Jurkat, Clone E6-1 (cell line): ENCODE data around the gene DDX19B.

Source experiments
- DNase-seq: peaks from one replicate; pipeline ENCODE4 v3.0.0-alpha.2; 2011; ENCODE audit warnings: low read depth, low spot score
- H3K4me3 ChIP-seq: 2 replicates; pipeline ENCODE4 v1.5.1; 2011; ENCODE audit warnings: mild to moderate bottlenecking, low read length, control low read depth, moderate library complexity

The DDX19B gene

DNA sequence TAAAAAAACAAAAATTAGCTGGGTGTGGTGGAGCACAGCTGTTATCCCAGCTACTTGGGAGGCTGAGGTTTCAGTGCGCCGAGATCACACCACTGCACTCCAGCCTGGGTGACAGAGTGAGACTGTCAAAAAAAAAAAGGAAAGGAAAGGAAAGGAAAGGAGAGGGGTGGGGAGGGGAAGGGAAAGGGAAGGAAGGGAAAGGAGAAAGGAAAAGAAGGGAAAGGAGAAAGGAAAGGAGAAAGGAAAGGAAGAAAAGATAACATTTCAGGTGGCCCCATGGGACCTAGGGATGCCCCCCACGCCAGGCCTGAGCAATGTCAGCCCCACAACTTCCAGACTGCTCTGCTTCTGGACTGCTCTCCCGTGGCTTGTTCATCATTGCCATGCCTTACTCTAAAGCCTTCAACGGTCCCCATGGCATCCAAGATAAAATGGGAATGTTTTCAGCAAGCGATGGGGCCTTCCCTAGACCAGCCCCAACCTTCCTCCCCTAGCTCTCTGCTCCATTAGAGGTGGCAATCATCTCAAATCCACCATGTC, 84.5 kb downstream of the DDX19B start:
- H3K4me3 ChIP-seq: no peak overlapping the region
- DNase-seq: no peak
